Stimulated activated naive B cell treated with anti-CD40 and anti-IgM and Interleukin-4, amounts not matched to agents 10 μg/mL and 1 μg/mL and 100 μg/mL, for 72 hours (primary cell): Measurements from ENCODE around the gene ARL8A.

Experiments used
- ATAC-seq, 2 donors: fragments of 150-1000 bp; cut with Tn5 transposase; replicated peaks; 2 replicates each; pipeline ENCODE4 v1.10.0; 2021; ENCODE audit warnings: moderate library complexity in 1 of 2
- DNase-seq: peaks from one replicate; pipeline ENCODE4 v3.0.0; 2021
- H3K27ac Mint-ChIP-seq: one replicate; pipeline ENCODE4 v1.8.0; 2022; ENCODE audit warnings: mild to moderate bottlenecking, mixed read lengths
- H3K27me3 Mint-ChIP-seq, 2 donors: one replicate each; pipeline ENCODE4 v1.8.0; 2022; ENCODE audit warnings: mixed read lengths in 2 of 2
- H3K36me3 Mint-ChIP-seq, 2 donors: one replicate each; pipeline ENCODE4 v1.8.0; 2022; ENCODE audit warnings: mixed read lengths in 2 of 2, mild to moderate bottlenecking in 1 of 2
- H3K4me1 Mint-ChIP-seq, 2 donors: one replicate each; pipeline ENCODE4 v1.8.0; 2022; ENCODE audit warnings: mixed read lengths in 2 of 2, mild to moderate bottlenecking in 1 of 2
- H3K4me3 Mint-ChIP-seq, 2 donors: one replicate each; pipeline ENCODE4 v1.8.0; 2022; ENCODE audit warnings: mild to moderate bottlenecking in 2 of 2, mixed read lengths in 2 of 2, moderate library complexity in 1 of 2
- H3K9me3 Mint-ChIP-seq, 2 donors: one replicate each; pipeline ENCODE4 v1.8.0; 2022; ENCODE audit warnings: mixed read lengths in 2 of 2, mild to moderate bottlenecking in 1 of 2

ARL8A gene

GRCh38 chr1:202129453-202130296 lies 14.9 kb downstream of the ARL8A start:
- H3K27me3 Mint-ChIP-seq = peaks cover 8 to 18% of the 10 kb centered on the region in 2 donors
- DNase-seq (no peak), ATAC-seq (peak in 1 of 2 donors; percentile 13)
- no peaks in the 10 kb centered on the region for H3K4me1 Mint-ChIP-seq
- no peak overlapping the region for H3K27ac Mint-ChIP-seq
- H3K36me3 Mint-ChIP-seq = peaks cover 20 to 37% of the 10 kb centered on the region in 2 donors
- H3K4me3 Mint-ChIP-seq = no peak overlapping the region
- no peaks in the 10 kb centered on the region for H3K9me3 Mint-ChIP-seq

GRCh38 chr1:202127836-202128622 lies 16.5 kb downstream of the ARL8A start:
- peaks cover 16 to 24% of the 10 kb centered on the region in 2 donors for H3K36me3 Mint-ChIP-seq
- DNase-seq (no peak), ATAC-seq (peak in 1 of 2 donors; percentile 20)
- H3K27ac Mint-ChIP-seq = no peak overlapping the region
- no peaks in the 10 kb centered on the region for H3K4me1 Mint-ChIP-seq
- H3K9me3 Mint-ChIP-seq = no peaks in the 10 kb centered on the region
- H3K27me3 Mint-ChIP-seq = peaks cover 12 to 28% of the 10 kb centered on the region in 2 donors
- H3K4me3 Mint-ChIP-seq = no peak overlapping the region

- Mint-ChIP-seq H3K27me3 (peaks cover 12 to 34% of the 10 kb centered on the region in 2 donors), H3K4me1 (no peaks in the 10 kb centered on the region), H3K36me3 (peaks cover 8 to 16% of the 10 kb centered on the region in 2 donors), H3K27ac (no peak overlapping the region), H3K4me3 (no peak overlapping the region), H3K9me3 (no peaks in the 10 kb centered on the region)
- DNase-seq (no peak), ATAC-seq (no peak)
Observed at GRCh38 chr1:202127061-202127460, 17.5 kb downstream of the ARL8A start.

GRCh38 chr1:202126426-202126825 lies 18.1 kb downstream of the ARL8A start:
- Mint-ChIP-seq H3K27ac (no peak overlapping the region), H3K4me3 (no peak overlapping the region), H3K9me3 (no peaks in the 10 kb centered on the region), H3K27me3 (peaks cover 17 to 40% of the 10 kb centered on the region in 2 donors), H3K36me3 (peaks cover 8 to 11% of the 10 kb centered on the region in 2 donors), H3K4me1 (no peaks in the 10 kb centered on the region)
- DNase-seq (no peak), ATAC-seq (no peak)

GRCh38 chr1:202125611-202126010 lies 18.9 kb downstream of the ARL8A start:
- no peaks in the 10 kb centered on the region for H3K4me1 Mint-ChIP-seq

GRCh38 chr1:202124142-202124541 lies 20.4 kb downstream of the ARL8A start:
- no peak for DNase-seq
- Mint-ChIP-seq H3K9me3 (no peaks in the 10 kb centered on the region), H3K27me3 (peaks cover 22 to 45% of the 10 kb centered on the region in 2 donors), H3K4me1 (no peaks in the 10 kb centered on the region), H3K4me3 (no peak overlapping the region), H3K27ac (no peak overlapping the region), H3K36me3 (peaks cover 6% of the 10 kb centered on the region in 2 donors)
- ATAC-seq = no peak

More at GRCh38 chr1:202125611-202126010, 18.9 kb downstream of the ARL8A start:
- DNase-seq (no peak), ATAC-seq (no peak)
- peaks cover 22 to 45% of the 10 kb centered on the region in 2 donors for H3K27me3 Mint-ChIP-seq
- H3K9me3 Mint-ChIP-seq = no peaks in the 10 kb centered on the region
- H3K27ac Mint-ChIP-seq = no peak overlapping the region
- H3K4me3 Mint-ChIP-seq = no peak overlapping the region
- peaks cover 8 to 11% of the 10 kb centered on the region in 2 donors for H3K36me3 Mint-ChIP-seq

GRCh38 chr1:202123336-202123813 lies 21.2 kb downstream of the ARL8A start:
- no peak for ATAC-seq
- Mint-ChIP-seq H3K27ac (no peak overlapping the region), H3K4me1 (no peaks in the 10 kb centered on the region), H3K9me3 (no peaks in the 10 kb centered on the region), H3K27me3 (peaks cover 22 to 45% of the 10 kb centered on the region in 2 donors), H3K36me3 (peaks cover under 1 to 3% of the 10 kb centered on the region in 2 donors), H3K4me3 (no peak overlapping the region)
- no peak for DNase-seq

GRCh38 chr1:202122639-202123335 lies 21.8 kb downstream of the ARL8A start, which contains the start of gene GPR37L1:
GPR37L1 (plus strand) TSS chr1:202122917; CDS start chr1:202122964, 47 bp downstream.
- H3K27me3 Mint-ChIP-seq = peaks cover 22 to 45% of the 10 kb centered on the region in 2 donors

GRCh38 chr1:202121006-202121405 lies 23.5 kb downstream of the ARL8A start:
- Mint-ChIP-seq H3K27me3 (peaks cover 17 to 32% of the 10 kb centered on the region in 2 donors), H3K4me3 (no peak overlapping the region), H3K36me3 (no peaks in the 10 kb centered on the region), H3K4me1 (no peaks in the 10 kb centered on the region), H3K9me3 (no peaks in the 10 kb centered on the region), H3K27ac (no peak overlapping the region)
- DNase-seq (no peak), ATAC-seq (no peak)

More at GRCh38 chr1:202122639-202123335, 21.8 kb downstream of the ARL8A start, which contains the start of gene GPR37L1:
- Mint-ChIP-seq H3K9me3 (no peaks in the 10 kb centered on the region), H3K36me3 (no peaks in the 10 kb centered on the region), H3K27ac (no peak within 1 kb of the TSS), H3K4me3 (no peak within 1 kb of the TSS), H3K4me1 (no peaks in the 10 kb centered on the region)
- DNase-seq = no peak
- ATAC-seq = no peak

- no peaks in the 10 kb centered on the region for H3K36me3 Mint-ChIP-seq
- H3K4me1 Mint-ChIP-seq = no peaks in the 10 kb centered on the region
- no peak overlapping the region for H3K4me3 Mint-ChIP-seq
- peaks cover 9 to 22% of the 10 kb centered on the region in 2 donors for H3K27me3 Mint-ChIP-seq
- no peak overlapping the region for H3K27ac Mint-ChIP-seq
- DNase-seq (no peak), ATAC-seq (no peak)
- no peaks in the 10 kb centered on the region for H3K9me3 Mint-ChIP-seq
Observed at GRCh38 chr1:202117898-202118371, 26.6 kb downstream of the ARL8A start.

- no peak overlapping the region for H3K27ac Mint-ChIP-seq
- H3K27me3 Mint-ChIP-seq = peaks cover 3 to 10% of the 10 kb centered on the region in 2 donors
- no peaks in the 10 kb centered on the region for H3K9me3 Mint-ChIP-seq
- no peaks in the 10 kb centered on the region for H3K36me3 Mint-ChIP-seq
- H3K4me1 Mint-ChIP-seq = no peaks in the 10 kb centered on the region
- no peak overlapping the region for H3K4me3 Mint-ChIP-seq
- DNase-seq (no peak), ATAC-seq (no peak)
Observed at GRCh38 chr1:202116287-202116686, 28.2 kb downstream of the ARL8A start.

GRCh38 chr1:202113690-202114300 lies 30.7 kb downstream of the ARL8A start:
- ATAC-seq = no peak
- Mint-ChIP-seq H3K27ac (no peak overlapping the region), H3K9me3 (no peaks in the 10 kb centered on the region), H3K4me3 (no peak overlapping the region), H3K36me3 (no peaks in the 10 kb centered on the region), H3K27me3 (peaks cover 0 to 6% of the 10 kb centered on the region in 2 donors), H3K4me1 (no peaks in the 10 kb centered on the region)
- no peak for DNase-seq

GRCh38 chr1:202112859-202113689 lies 31.5 kb downstream of the ARL8A start:
- no peak overlapping the region for H3K27ac Mint-ChIP-seq
- peaks cover 0 to 6% of the 10 kb centered on the region in 2 donors for H3K27me3 Mint-ChIP-seq
- no peak for DNase-seq
- no peaks in the 10 kb centered on the region for H3K9me3 Mint-ChIP-seq
- H3K36me3 Mint-ChIP-seq = no peaks in the 10 kb centered on the region
- no peak for ATAC-seq
- H3K4me3 Mint-ChIP-seq = no peak overlapping the region
- H3K4me1 Mint-ChIP-seq = no peaks in the 10 kb centered on the region
